RWPE1 (cell line): ENCODE data around the gene NELL1.

ENCODE experiments used
- CTCF ChIA-PET: fragments of 350-600 bp; sonication (Branson Sonifier 250); formaldehyde crosslinking; extraction: SDS; loops from one replicate; lab custom pipeline; 2021; lab: Yijun Ruan, JAX
- POLR2A ChIA-PET: fragments of 400-600 bp; formaldehyde crosslinking; extraction: SDS; loops from one replicate; lab custom pipeline; 2020; ENCODE audit warnings: antibody characterized with exemption; ENCODE audit not compliant: low non-redundant PET; lab: Yijun Ruan, JAX
- DNase-seq: peaks from one replicate; pipeline ENCODE4 v3.0.0; 2012; ENCODE audit warnings: low spot score
- H3K27ac ChIP-seq: fragments of 450-650 bp; 2 replicates; pipeline ENCODE4 v1.5.1; 2017
- TF ChIP-seq, protein P1 (sequence below): fragments of 450-650 bp; conservative IDR thresholded peaks from 2 replicates; pipeline ENCODE4 v1.5.1; 2017; ENCODE audit warnings: low read depth, mild to moderate bottlenecking

The NELL1 gene

DNA sequence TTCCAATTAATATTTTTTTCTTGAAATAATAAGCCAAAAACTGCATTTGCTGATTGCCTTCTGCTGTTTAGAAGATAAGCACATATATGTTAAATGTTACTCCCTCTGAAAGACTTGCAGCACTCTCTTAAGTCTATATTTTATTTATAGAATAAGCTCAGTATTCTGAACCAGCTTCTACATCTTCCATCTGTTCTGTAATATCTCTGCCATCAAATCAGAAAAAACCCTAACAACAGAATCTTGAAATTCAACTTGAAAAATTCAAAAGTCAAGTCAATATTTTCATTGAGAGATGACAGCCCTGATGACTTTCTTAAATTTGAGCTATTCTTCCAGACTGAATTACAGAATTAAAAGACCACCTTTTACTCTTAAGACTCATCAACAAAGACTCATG, 247.9 kb downstream of the NELL1 start:
- TF ChIP-seq, protein P1, sequence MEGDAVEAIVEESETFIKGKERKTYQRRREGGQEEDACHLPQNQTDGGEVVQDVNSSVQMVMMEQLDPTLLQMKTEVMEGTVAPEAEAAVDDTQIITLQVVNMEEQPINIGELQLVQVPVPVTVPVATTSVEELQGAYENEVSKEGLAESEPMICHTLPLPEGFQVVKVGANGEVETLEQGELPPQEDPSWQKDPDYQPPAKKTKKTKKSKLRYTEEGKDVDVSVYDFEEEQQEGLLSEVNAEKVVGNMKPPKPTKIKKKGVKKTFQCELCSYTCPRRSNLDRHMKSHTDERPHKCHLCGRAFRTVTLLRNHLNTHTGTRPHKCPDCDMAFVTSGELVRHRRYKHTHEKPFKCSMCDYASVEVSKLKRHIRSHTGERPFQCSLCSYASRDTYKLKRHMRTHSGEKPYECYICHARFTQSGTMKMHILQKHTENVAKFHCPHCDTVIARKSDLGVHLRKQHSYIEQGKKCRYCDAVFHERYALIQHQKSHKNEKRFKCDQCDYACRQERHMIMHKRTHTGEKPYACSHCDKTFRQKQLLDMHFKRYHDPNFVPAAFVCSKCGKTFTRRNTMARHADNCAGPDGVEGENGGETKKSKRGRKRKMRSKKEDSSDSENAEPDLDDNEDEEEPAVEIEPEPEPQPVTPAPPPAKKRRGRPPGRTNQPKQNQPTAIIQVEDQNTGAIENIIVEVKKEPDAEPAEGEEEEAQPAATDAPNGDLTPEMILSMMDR: no peak
- ChIA-PET POLR2A (no interaction called here), CTCF (no interaction called here)
- DNase-seq: no peak
- no peak overlapping the region for H3K27ac ChIP-seq

DNA sequence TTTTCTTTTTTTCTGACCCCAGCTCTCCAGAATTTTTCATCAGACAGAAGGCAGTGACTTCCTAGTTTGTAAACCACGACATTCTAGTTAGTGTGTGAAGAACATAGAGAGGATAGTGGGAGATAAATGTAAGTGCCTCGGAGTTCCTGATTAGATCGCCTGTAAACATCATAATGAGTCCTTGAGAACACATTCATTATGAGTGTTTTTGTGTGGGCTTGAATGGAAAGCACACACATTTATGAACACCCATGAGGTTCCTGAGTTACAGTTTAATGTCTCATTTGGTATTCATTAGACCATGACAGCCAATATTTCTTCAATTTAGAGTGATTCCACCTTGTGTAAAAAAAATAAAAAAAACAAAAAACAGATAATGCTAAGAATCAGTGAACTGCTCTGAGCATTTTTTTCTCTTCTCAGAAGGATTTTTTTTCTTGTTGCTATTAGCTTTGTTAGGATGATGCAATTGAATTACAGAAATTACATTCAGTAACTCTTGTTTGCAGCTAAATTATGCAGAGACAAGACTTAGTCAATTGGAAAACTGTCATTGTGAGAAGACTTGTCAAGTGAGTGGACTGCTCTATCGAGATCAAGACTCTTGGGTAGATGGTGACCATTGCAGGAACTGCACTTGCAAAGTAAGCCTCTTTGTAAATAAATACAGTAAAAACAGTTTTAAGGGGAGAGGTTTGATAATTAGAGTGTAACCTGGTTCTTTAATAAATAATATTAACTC, 257.6 kb downstream of the NELL1 start:
- ChIA-PET POLR2A (no interaction called here), CTCF (no interaction called here)
- TF ChIP-seq, protein P1: no peak
- no peak overlapping the region for H3K27ac ChIP-seq
- no peak for DNase-seq

DNA sequence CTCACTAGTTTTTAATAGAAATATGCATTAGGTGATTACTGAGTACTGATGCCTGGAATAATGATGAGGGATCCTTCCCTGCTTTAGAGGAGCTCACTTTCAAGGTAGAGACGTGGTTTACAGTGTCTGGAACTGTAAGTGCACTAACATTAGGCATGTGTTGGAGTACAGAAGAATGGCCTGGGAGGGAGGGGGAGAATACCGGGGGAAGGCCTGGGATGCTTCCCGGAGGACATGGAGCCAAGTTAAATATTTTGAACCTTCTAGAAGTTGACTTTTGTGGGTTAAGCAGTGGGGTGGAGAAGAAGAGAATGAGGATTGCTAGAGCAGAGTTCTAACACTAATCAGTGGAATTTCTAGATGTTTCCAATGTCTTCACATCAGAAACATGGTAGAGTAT, 261.6 kb downstream of the NELL1 start:
- DNase-seq: no peak
- POLR2A ChIA-PET: no interaction called here
- H3K27ac ChIP-seq: no peak overlapping the region
- CTCF ChIA-PET: no interaction called here
- TF ChIP-seq, protein P1: no peak

DNA sequence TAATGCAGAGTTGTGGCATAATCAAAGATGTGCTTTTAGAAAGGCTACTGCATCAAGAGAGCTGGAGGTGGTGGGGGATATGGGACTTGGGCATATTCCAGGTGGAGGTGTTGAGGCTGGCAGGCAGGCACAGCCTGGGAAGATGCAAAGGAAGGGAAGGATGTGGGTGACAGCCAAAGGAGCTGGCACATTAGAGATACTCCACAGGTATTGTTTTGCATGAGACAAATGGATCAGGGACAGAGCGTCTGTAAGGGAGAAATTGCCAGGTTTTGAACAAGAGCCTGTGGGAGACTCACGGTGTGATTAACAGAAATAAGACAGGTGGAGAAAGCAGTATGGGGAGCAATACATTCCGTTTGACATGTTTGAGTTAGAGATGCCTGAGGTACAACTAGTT, 263.7 kb downstream of the NELL1 start:
- ChIA-PET CTCF (no interaction called here), POLR2A (no interaction called here)
- no peak overlapping the region for H3K27ac ChIP-seq
- DNase-seq: no peak
- TF ChIP-seq, protein P1: no peak

DNA sequence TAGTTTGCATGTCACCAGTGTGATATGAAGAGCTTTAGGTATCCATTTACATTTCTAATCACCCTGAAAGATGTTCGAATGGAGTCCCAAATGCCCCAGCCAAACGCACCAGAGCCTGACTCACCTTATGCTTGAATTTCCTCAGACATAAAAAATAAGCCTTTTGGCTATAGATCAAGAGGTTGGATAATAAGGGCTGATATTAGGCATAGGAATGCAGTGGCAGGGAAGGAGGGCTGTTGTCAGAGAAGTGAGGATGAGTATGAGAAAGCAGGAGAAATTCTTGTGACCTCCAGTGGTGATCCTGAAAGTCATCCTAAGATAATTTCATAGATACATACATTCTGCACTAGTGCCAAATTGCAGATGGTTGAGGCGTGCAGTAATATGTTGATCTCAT, 264.6 kb downstream of the NELL1 start:
- CTCF ChIA-PET: no interaction called here
- DNase-seq: no peak
- H3K27ac ChIP-seq: no peak overlapping the region
- TF ChIP-seq, protein P1: no peak
- POLR2A ChIA-PET: no interaction called here

DNA sequence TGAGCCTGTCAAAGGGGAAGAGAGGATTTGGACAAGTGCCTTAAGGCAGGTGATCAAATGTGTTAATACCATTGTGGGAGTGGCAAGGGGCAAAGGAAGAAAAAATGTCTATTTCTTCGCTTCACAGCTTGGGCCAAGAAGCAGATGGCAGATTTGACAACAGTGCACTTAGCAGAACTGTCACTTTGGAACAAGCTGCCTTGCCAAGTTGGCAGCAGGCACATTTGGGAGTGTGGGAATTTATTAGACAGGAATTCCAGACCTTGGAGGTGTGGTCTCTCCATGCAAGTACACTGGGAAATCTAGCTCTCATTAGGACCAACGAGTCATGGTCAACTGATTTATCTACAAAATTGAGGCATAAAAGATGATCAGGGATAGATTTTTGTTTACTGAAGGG, 265.1 kb downstream of the NELL1 start:
- ChIA-PET POLR2A (no interaction called here), CTCF (interaction anchor here (0.6 kb wide), 1 partner anchor 30 kb away, joined by 4 read pairs; no protein-coding TSS in a partner anchor)
- no peak for DNase-seq
- TF ChIP-seq, protein P1: no peak
- no peak overlapping the region for H3K27ac ChIP-seq
